MCF 10A (cell line): ENCODE measurements around the gene DNAAF8. TPM values are rescaled to one million over a fixed set of nuclear protein-coding genes. Genes with fewer than 3 reads are reported as not detected.

Experiments used
- BruUV-seq: library from RNA; stranded (reverse); fragments of 400-500 nt; replicated peaks from 2 replicates; lab custom pipeline; 2021; lab: Mats Ljungman, UMichigan
- CTCF ChIA-PET: fragments of 300-600 bp; sonication (Branson Sonifier 250); formaldehyde crosslinking; extraction: SDS; loops from one replicate; lab custom pipeline; 2021; ENCODE audit warnings: antibody characterized with exemption, inconsistent platforms; lab: Yijun Ruan, JAX
- POLR2A ChIA-PET: fragments of 300-600, 350-650 bp; sonication (Branson Sonifier 250); formaldehyde crosslinking; extraction: SDS; loops from one replicate; lab custom pipeline; 2020; ENCODE audit warnings: antibody characterized with exemption, inconsistent platforms; lab: Yijun Ruan, JAX
- DNase-seq: peaks from one replicate; pipeline ENCODE4 v3.0.0-alpha.2; 2018; ENCODE audit not compliant: unreplicated experiment
- H3K27ac Mint-ChIP-seq: one replicate; pipeline ENCODE4 v1.8.0; 2022; ENCODE audit warnings: mild to moderate bottlenecking, low read depth, mixed read lengths; ENCODE audit not compliant: unreplicated experiment
- H3K27me3 Mint-ChIP-seq: one replicate; pipeline ENCODE4 v1.8.0; 2022; ENCODE audit warnings: mixed read lengths; ENCODE audit not compliant: insufficient read depth, unreplicated experiment
- H3K36me3 Mint-ChIP-seq: one replicate; pipeline ENCODE4 v1.8.0; 2022; ENCODE audit warnings: mild to moderate bottlenecking, moderate library complexity, mixed read lengths; ENCODE audit not compliant: insufficient read depth, unreplicated experiment
- H3K4me1 Mint-ChIP-seq: one replicate; pipeline ENCODE4 v1.8.0; 2022; ENCODE audit warnings: mixed read lengths; ENCODE audit not compliant: insufficient read depth, unreplicated experiment
- H3K4me3 Mint-ChIP-seq: one replicate; pipeline ENCODE4 v1.8.0; 2022; ENCODE audit warnings: mild to moderate bottlenecking, moderate library complexity, mixed read lengths; ENCODE audit not compliant: unreplicated experiment
- H3K9me3 Mint-ChIP-seq: one replicate; pipeline ENCODE4 v1.8.0; 2022; ENCODE audit warnings: mixed read lengths; ENCODE audit not compliant: unreplicated experiment
- CTCF ChIP-seq: fragments of 200-600 bp; IDR thresholded peaks from one replicate; pipeline ENCODE4 v1.8.0; 2022; ENCODE audit warnings: antibody characterized with exemption, mild to moderate bottlenecking; ENCODE audit not compliant: unreplicated experiment
- intact Hi-C: fragments of 100-400 bp; cut with micrococcal nuclease; formaldehyde crosslinking; loops from 2 replicates; pipeline ENCODE4 v1.14.1; 2022
- total RNA-seq: library from RNA; stranded (reverse); gene quantifications from 2 replicates; pipeline ENCODE4 v1.2.3, GENCODE V29; 2022

Gene DNAAF8
- total RNA-seq, 1 experiment from 2014 or later = 0.56 TPM

- Mint-ChIP-seq H3K27me3 (no peaks in the 10 kb centered on the region), H3K36me3 (peaks cover 64% of the 10 kb centered on the region), H3K9me3 (no peaks in the 10 kb centered on the region), H3K4me1 (no peaks in the 10 kb centered on the region), H3K4me3 (no peak overlapping the region), H3K27ac (no peak overlapping the region)
- no peak for DNase-seq
- ChIA-PET CTCF (no interaction called here), POLR2A (interaction anchor here (2.9 kb wide), 1 partner anchor 9 kb away, joined by 8 read pairs; no protein-coding TSS in a partner anchor)
- no peak for TF ChIP-seq CTCF
- intact Hi-C loops = no loop called here
- no TSS peak for BruUV-seq
Observed at GRCh38 chr16:4700997-4701743, 33.2 kb upstream of the DNAAF8 start.

- Mint-ChIP-seq H3K27me3 (no peaks in the 10 kb centered on the region), H3K27ac (no peak overlapping the region), H3K9me3 (no peaks in the 10 kb centered on the region), H3K4me3 (no peak overlapping the region), H3K4me1 (no peaks in the 10 kb centered on the region), H3K36me3 (peaks cover 66% of the 10 kb centered on the region)
- intact Hi-C loops = no loop called here
- BruUV-seq = no TSS peak
- no peak for DNase-seq
- TF ChIP-seq CTCF = no peak
- ChIA-PET CTCF (interaction anchor here (1.1 kb wide), 1 partner anchor 299 kb away, joined by 3 read pairs; no protein-coding TSS in a partner anchor), POLR2A (interaction anchor here (2.9 kb wide), 1 partner anchor 8 kb away, joined by 8 read pairs; no protein-coding TSS in a partner anchor)
Observed at GRCh38 chr16:4701791-4702465, 32.4 kb upstream of the DNAAF8 start.

- POLR2A ChIA-PET = no interaction called here
- intact Hi-C loops = no loop called here
- H3K27ac Mint-ChIP-seq = no peak overlapping the region
- TF ChIP-seq CTCF = no peak
- H3K4me3 Mint-ChIP-seq = no peak overlapping the region
- H3K27me3 Mint-ChIP-seq = no peaks in the 10 kb centered on the region
- no peak for DNase-seq
- H3K4me1 Mint-ChIP-seq = no peaks in the 10 kb centered on the region
- peaks cover 71% of the 10 kb centered on the region for H3K36me3 Mint-ChIP-seq
- BruUV-seq = no TSS peak
- CTCF ChIA-PET = interaction anchor here (1.1 kb wide), 1 partner anchor 299 kb away, joined by 3 read pairs; no protein-coding TSS in a partner anchor
- H3K9me3 Mint-ChIP-seq = no peaks in the 10 kb centered on the region
Observed at GRCh38 chr16:4702466-4702808, 31.9 kb upstream of the DNAAF8 start.

GRCh38 chr16:4703906-4704305 is 30.4 kb upstream of the DNAAF8 start:
- Mint-ChIP-seq H3K4me1 (no peaks in the 10 kb centered on the region), H3K4me3 (no peak overlapping the region), H3K36me3 (peaks cover 78% of the 10 kb centered on the region), H3K27me3 (no peaks in the 10 kb centered on the region), H3K27ac (no peak overlapping the region), H3K9me3 (no peaks in the 10 kb centered on the region)
- CTCF ChIA-PET = interaction anchor here (1.1 kb wide), 1 partner anchor 381 kb away, joined by 3 read pairs; no protein-coding TSS in a partner anchor
- no peak for DNase-seq
- POLR2A ChIA-PET = interaction anchor here (1.1 to 1.2 kb wide), 2 partner anchors 9 to 10 kb away, joined by 4 read pairs; partner anchors contain the start of gene NUDT16L1
- no peak for TF ChIP-seq CTCF
- intact Hi-C loops = no loop called here
- no TSS peak for BruUV-seq
